Neuronal stem cell (in vitro differentiated cells): ENCODE data around the gene PATE4.
"Not testable (repeated sequence)": the region's sequence is repeated elsewhere in the genome, so short reads cannot be mapped to it uniquely, and the experiment has no call there.

Source experiments
- DNase-seq: peaks from one replicate; pipeline ENCODE4 v3.0.0-alpha.2; 2013; ENCODE audit warnings: low spot score
- H2AFZ ChIP-seq: one replicate; pipeline ENCODE4 v1.6.1; 2013; ENCODE audit warnings: mild to moderate bottlenecking, low read length, inconsistent platforms
- H2AK5ac ChIP-seq: 2 replicates; pipeline ENCODE4 v1.6.1; 2013; ENCODE audit warnings: low read depth, mild to moderate bottlenecking, inconsistent platforms, low read length, moderate library complexity, mixed read lengths
- H2BK120ac ChIP-seq: 2 replicates; pipeline ENCODE4 v1.6.1; 2013; ENCODE audit warnings: low read depth, mild to moderate bottlenecking, inconsistent platforms, low read length, moderate library complexity, mixed read lengths
- H2BK12ac ChIP-seq: one replicate; pipeline ENCODE4 v1.6.1; 2013; ENCODE audit warnings: low read length, inconsistent platforms
- H2BK15ac ChIP-seq: 2 replicates; pipeline ENCODE4 v1.6.1; 2013; ENCODE audit warnings: mild to moderate bottlenecking, low read length, inconsistent platforms, mixed read lengths
- H2BK5ac ChIP-seq: one replicate; pipeline ENCODE4 v1.6.1; 2013; ENCODE audit warnings: inconsistent platforms, mild to moderate bottlenecking, low read length, moderate library complexity
- H3K14ac ChIP-seq: one replicate; pipeline ENCODE4 v1.6.1; 2013; ENCODE audit warnings: low read length, inconsistent platforms
- H3K18ac ChIP-seq: 2 replicates; pipeline ENCODE4 v1.6.1; 2013; ENCODE audit warnings: low read length, inconsistent platforms
- H3K23ac ChIP-seq: 2 replicates; pipeline ENCODE4 v1.6.1; 2013; ENCODE audit warnings: low read depth, mild to moderate bottlenecking, mixed read lengths, low read length, inconsistent platforms; ENCODE audit not compliant: poor library complexity
- H3K27ac ChIP-seq: replicated peaks from 3 replicates; pipeline ENCODE4 v1.5.1; 2013; ENCODE audit warnings: low read length, inconsistent platforms
- H3K27me3 ChIP-seq, 3 experiments: 2 replicates each; pipeline ENCODE4 v1.6.1; 2013; ENCODE audit warnings: low read length in 3 of 3, mild to moderate bottlenecking in 2 of 3, inconsistent platforms in 1 of 3, low read depth in 1 of 3, mixed read lengths in 1 of 3, moderate library complexity in 1 of 3; ENCODE audit not compliant: control insufficient read depth in 3 of 3, insufficient read depth in 3 of 3
- H3K36me3 ChIP-seq, 2 donors: replicated peaks in 1 of 2; 2 replicates each; pipeline ENCODE4 v1.6.1; 2013; ENCODE audit warnings: low read length in 2 of 2; ENCODE audit not compliant: control insufficient read depth in 2 of 2, insufficient read depth in 2 of 2
- H3K4ac ChIP-seq: 2 replicates; pipeline ENCODE4 v1.6.1; 2013; ENCODE audit warnings: inconsistent platforms, mild to moderate bottlenecking, low read length, moderate library complexity
- H3K4me1 ChIP-seq, 2 donors: 1 replicate in 1 of 2; 2 replicates in 1 of 2; pipeline ENCODE4 v1.6.1; 2013; ENCODE audit warnings: low read length in 2 of 2, low read depth in 1 of 2; ENCODE audit not compliant: control insufficient read depth in 2 of 2, insufficient read depth in 1 of 2
- H3K4me2 ChIP-seq: one replicate; pipeline ENCODE4 v1.6.1; 2013; ENCODE audit warnings: mild to moderate bottlenecking, low read length, inconsistent platforms; ENCODE audit not compliant: insufficient read depth, poor library complexity, severe bottlenecking
- H3K4me3 ChIP-seq, 2 donors: 2 replicates each; pipeline ENCODE4 v1.5.1; 2013; ENCODE audit warnings: low read length in 2 of 2, mild to moderate bottlenecking in 2 of 2, inconsistent platforms in 1 of 2, moderate library complexity in 1 of 2
- H3K79me1 ChIP-seq: one replicate; pipeline ENCODE4 v1.6.1; 2013; ENCODE audit warnings: low read depth, mild to moderate bottlenecking, inconsistent platforms, low read length, moderate library complexity
- H3K9ac ChIP-seq: one replicate; pipeline ENCODE4 v1.6.1; 2013; ENCODE audit warnings: mild to moderate bottlenecking, low read depth, low read length, inconsistent platforms; ENCODE audit not compliant: poor library complexity
- H3K9me3 ChIP-seq, 2 donors: replicated peaks in 1 of 2; 2 replicates each; pipeline versions ENCODE3 to v1.6.1; 2013; ENCODE audit warnings: low read length in 2 of 2, mild to moderate bottlenecking in 2 of 2, inconsistent platforms in 1 of 2, low read depth in 1 of 2, mixed read lengths in 1 of 2, moderate library complexity in 1 of 2; ENCODE audit not compliant: control insufficient read depth in 2 of 2, insufficient read depth in 1 of 2
- H4K8ac ChIP-seq: one replicate; pipeline ENCODE4 v1.6.1; 2013; ENCODE audit warnings: low read depth, mild to moderate bottlenecking, inconsistent platforms, low read length, moderate library complexity
- H4K91ac ChIP-seq: one replicate; pipeline ENCODE4 v1.6.1; 2013; ENCODE audit warnings: low read length, low read depth, mild to moderate bottlenecking, inconsistent platforms; ENCODE audit not compliant: poor library complexity
- WGBS, 2 donors: extraction: QIAGEN DNeasy Blood & Tissue Kit; methylation state at CpG; one replicate each; pipeline ENCODE4 v1.1.7; 2013; ENCODE audit warnings: missing lambda C conversion rate in 2 of 2, mixed read lengths in 1 of 2; ENCODE audit not compliant: insufficient read length in 2 of 2, insufficient replicate concordance in 1 of 2; ENCODE audit errors: extremely low coverage in 2 of 2; 5-methylcytosine and 5-hydroxymethylcytosine counted together

Gene PATE4

DNA sequence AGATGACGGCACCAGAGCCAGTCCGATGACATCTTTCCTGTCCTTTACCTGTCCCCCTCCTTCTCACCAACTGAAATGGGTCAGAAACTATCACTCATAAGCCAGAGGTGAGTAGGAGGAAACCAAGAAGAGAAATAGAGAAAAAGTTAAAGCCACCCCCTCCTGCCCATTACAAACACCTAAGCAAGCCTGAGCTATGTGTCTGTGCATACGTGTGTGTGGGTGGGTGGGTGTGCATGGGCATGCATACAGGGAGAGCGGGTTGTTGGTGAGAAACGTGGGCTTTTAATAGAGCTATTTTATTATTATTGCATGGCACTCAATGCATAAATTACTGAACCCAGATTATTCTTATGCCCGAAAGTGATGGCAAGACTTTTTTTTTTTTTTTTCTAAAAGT lies 2.6 kb downstream of the PATE4 start:
- no peak overlapping the region for H3K14ac ChIP-seq
- no peaks in the 10 kb centered on the region for H3K9me3 ChIP-seq
- no peak overlapping the region for H2BK12ac ChIP-seq
- no peak overlapping the region for H3K18ac ChIP-seq
- no peak overlapping the region for H4K8ac ChIP-seq
- no peak overlapping the region for H3K23ac ChIP-seq
- DNase-seq = no peak
- no peak overlapping the region for H3K4me2 ChIP-seq
- H3K27ac ChIP-seq = no peak overlapping the region
- WGBS, 2 donors = no CpG with 5 or more reads among the region's 6 CpGs
- H2BK5ac ChIP-seq = no peak overlapping the region
- no peak overlapping the region for H3K9ac ChIP-seq
- no peak overlapping the region for H2BK15ac ChIP-seq
- H2AFZ ChIP-seq = no peak overlapping the region
- no peak overlapping the region for H2BK120ac ChIP-seq
- H3K36me3 ChIP-seq = no peaks in the 10 kb centered on the region
- H3K4me1 ChIP-seq = no peaks in the 10 kb centered on the region
- no peak overlapping the region for H4K91ac ChIP-seq
- H3K4me3 ChIP-seq = no peak overlapping the region
- peaks cover 0 to 18% (median 0%) of the 10 kb centered on the region in 3 experiments for H3K27me3 ChIP-seq
- no peak overlapping the region for H3K4ac ChIP-seq
- H3K79me1 ChIP-seq = no peaks in the 10 kb centered on the region
- H2AK5ac ChIP-seq = no peak overlapping the region

DNA sequence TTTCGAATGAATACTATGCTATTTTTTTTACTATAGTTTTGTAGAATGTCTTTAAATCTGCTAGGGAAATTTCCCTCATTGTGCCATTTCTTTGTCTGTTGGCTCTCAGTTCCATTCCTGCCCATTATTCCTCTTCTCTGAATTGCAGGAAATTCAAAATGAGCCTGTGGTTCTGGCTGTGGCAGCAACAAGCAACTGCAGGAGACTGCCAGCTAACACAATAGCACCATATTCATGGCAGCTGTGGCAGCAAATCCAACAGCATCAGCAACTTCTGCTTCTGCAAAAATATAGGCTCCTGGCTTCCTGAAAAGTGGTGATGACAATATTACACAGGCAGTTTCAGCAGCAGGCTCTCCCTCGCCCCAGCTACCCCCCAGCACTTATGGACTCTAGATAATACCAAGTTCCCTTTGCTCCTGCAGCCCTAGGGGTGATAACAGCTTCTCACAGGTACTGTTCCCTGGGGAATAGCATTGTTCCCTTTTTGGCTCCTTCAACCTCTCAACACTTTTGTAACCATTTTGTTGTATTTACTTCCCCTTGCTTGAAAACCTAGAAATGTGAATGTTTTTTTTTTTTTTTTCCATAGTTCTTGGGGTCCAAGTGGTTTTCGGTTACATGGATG lies 9.3 kb downstream of the PATE4 start:
- WGBS, 2 donors = no CpG with 5 or more reads among the region's 3 CpGs
- Histone ChIP-seq H3K36me3 (no peaks in the 10 kb centered on the region), H3K9ac (no peak overlapping the region), H2BK120ac (no peak overlapping the region), H3K23ac (no peak overlapping the region), H3K27me3 (peaks cover 0 to 10% (median 0%) of the 10 kb centered on the region in 3 experiments), H2BK15ac (no peak overlapping the region), H3K27ac (no peak overlapping the region), H3K79me1 (no peaks in the 10 kb centered on the region), H3K9me3 (peaks cover 6 to 7% of the 10 kb centered on the region in 2 donors), H3K4me2 (no peak overlapping the region), H2AK5ac (no peak overlapping the region), H2BK5ac (no peak overlapping the region), H2AFZ (no peak overlapping the region), H2BK12ac (no peak overlapping the region), H3K14ac (no peak overlapping the region), H3K4ac (no peak overlapping the region), H3K4me1 (peaks cover 0 to 1% of the 10 kb centered on the region in 2 donors), H3K4me3 (no peak overlapping the region), H4K91ac (no peak overlapping the region), H3K18ac (no peak overlapping the region), H4K8ac (no peak overlapping the region)
- DNase-seq = no peak

DNA sequence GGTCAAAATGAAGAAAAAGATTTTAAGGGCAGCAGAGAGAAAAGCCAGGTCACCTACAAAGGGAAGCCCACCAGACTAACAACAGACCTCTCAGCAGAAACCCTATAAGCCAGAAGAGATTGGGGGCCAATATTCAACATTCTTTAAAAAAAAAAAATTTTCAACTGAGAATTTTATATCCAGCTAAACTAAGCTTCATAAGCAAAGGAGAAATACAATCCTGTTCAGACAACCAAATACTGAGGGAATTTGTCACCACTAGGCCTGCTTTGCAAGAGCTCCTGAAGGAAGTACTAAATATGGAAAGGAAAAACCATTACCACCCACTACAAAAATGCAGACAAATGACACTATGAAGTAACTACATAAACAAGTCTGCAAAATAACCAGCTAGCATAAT lies 13.1 kb downstream of the PATE4 start:
- peaks cover 6 to 7% of the 10 kb centered on the region in 2 donors for H3K9me3 ChIP-seq
- H3K14ac ChIP-seq = no peak overlapping the region
- no peak overlapping the region for H2BK120ac ChIP-seq
- no peak overlapping the region for H3K4me2 ChIP-seq
- no peaks in the 10 kb centered on the region for H3K36me3 ChIP-seq
- no peak overlapping the region for H2BK15ac ChIP-seq
- H3K4me3 ChIP-seq = no peak overlapping the region
- no peaks in the 10 kb centered on the region for H3K79me1 ChIP-seq
- no peak overlapping the region for H3K27ac ChIP-seq
- H4K91ac ChIP-seq = no peak overlapping the region
- H3K27me3 ChIP-seq = no peaks in the 10 kb centered on the region
- H4K8ac ChIP-seq = no peak overlapping the region
- peaks cover 0 to 1% of the 10 kb centered on the region in 2 donors for H3K4me1 ChIP-seq
- no peak overlapping the region for H2AFZ ChIP-seq
- no peak for DNase-seq
- H3K18ac ChIP-seq = no peak overlapping the region
- no peak overlapping the region for H2BK5ac ChIP-seq
- no peak overlapping the region for H2BK12ac ChIP-seq
- no peak overlapping the region for H3K23ac ChIP-seq
- no peak overlapping the region for H3K4ac ChIP-seq
- no peak overlapping the region for H2AK5ac ChIP-seq
- H3K9ac ChIP-seq = no peak overlapping the region

DNA sequence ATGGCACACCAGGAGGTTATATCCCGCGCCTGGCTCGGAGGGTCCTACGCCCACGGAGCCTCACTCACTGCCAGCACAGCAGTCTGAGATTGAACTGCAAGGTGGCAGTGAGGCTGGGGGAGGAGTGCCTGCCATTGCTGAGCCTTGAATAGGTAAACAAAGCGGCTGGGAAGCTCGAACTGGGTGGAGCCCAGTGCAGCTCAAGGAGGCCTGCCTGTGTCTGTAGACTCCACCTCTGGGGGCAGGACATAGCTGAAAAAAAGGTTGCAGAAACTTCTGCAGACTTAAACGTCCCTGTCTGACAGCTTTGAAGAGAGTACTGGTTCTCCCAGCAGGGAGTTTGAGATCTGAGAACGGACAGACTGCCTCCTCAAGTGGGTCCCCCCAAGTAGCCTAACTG lies 24.6 kb downstream of the PATE4 start:
- not testable (repeated sequence) for H3K9me3 ChIP-seq, H3K27ac ChIP-seq, H4K8ac ChIP-seq, H2AFZ ChIP-seq, H3K23ac ChIP-seq, H3K14ac ChIP-seq, H3K36me3 ChIP-seq, H3K18ac ChIP-seq, H4K91ac ChIP-seq, H2BK120ac ChIP-seq, H3K4me3 ChIP-seq, H3K4me2 ChIP-seq, H3K9ac ChIP-seq, H2BK15ac ChIP-seq, H2BK12ac ChIP-seq, H3K4ac ChIP-seq, H3K27me3 ChIP-seq, H2AK5ac ChIP-seq, H2BK5ac ChIP-seq, H3K79me1 ChIP-seq, H3K4me1 ChIP-seq, DNase-seq
- no CpG with 5 or more reads among the region's 9 CpGs for WGBS, 2 donors
